HG03342 (cell line): ENCODE data around the gene C1GALT1C1L.
A peak's percentile ranks its signal among the peaks of the same experiment; 100 is the strongest.
"Not testable (repeated sequence)": the region's sequence is repeated elsewhere in the genome, so short reads cannot be mapped to it uniquely, and the experiment has no call there.

ENCODE experiments used
- ATAC-seq: cut with Tn5 transposase; IDR thresholded peaks from one replicate; pipeline ENCODE4 v1.9.1; 2021; ENCODE audit warnings: mild to moderate bottlenecking, moderate library complexity; ENCODE audit not compliant: unreplicated experiment

Gene C1GALT1C1L

GRCh38 chr2:43657241-43657640, 19.0 kb downstream of the C1GALT1C1L start:
- ATAC-seq, result no peak

GRCh38 chr2:43653506-43653905, 22.7 kb downstream of the C1GALT1C1L start:
- no peak for ATAC-seq

DNA sequence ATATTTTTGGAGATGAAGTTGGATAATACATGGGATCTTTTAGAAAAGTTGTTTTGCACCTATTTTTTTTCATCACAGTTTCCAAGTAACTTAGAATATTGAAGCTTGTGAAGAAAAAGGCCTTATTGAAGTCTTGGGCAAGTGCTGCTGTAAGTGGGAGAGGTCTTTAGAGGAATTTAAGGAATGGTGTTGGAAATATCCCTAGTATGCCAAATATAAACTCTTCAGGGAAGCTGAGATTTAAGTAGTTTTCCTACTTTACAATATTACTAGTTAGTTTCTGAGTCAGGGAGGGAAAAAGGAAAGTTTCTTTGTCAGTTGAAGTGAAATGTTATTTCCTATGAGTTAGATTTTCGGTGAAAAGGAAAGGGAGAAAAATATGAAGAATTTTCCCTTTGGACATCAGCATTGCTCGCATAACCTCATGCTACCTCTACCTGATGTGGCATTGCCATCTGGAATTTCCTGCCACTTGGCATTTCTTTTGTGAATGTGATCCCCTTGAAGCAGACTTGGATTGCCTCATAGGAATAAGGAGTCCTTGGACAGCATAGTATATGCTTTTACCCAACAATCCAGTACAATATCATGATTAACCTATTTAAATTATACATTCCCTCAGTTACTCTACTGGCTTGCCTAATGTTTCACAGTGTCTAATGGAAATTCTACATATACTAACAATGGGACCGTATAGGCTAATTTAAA, 27.1 kb downstream of the C1GALT1C1L start:
- no peak for ATAC-seq

GRCh38 chr2:43643680-43644079, 32.5 kb downstream of the C1GALT1C1L start:
- no peak for ATAC-seq

DNA sequence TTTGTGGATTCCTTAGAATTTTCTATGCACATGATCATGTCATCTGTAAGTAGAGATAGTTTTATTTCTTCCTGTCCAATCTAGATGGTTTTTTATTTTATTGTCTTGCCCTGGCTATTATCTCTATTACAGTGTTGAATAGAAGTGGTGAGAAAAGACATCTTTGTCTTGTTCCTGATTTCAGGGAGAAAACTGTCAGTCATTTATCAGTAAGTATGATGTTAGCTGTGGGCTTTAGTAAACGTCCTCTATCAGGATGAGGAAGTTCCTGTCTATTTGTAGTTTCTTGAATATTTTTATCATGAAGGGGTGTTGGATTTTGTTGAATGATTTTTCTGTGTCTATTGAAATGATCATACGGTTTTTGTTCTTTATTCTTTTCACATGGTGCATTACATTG, 33.9 kb downstream of the C1GALT1C1L start:
- ATAC-seq, result no peak

DNA sequence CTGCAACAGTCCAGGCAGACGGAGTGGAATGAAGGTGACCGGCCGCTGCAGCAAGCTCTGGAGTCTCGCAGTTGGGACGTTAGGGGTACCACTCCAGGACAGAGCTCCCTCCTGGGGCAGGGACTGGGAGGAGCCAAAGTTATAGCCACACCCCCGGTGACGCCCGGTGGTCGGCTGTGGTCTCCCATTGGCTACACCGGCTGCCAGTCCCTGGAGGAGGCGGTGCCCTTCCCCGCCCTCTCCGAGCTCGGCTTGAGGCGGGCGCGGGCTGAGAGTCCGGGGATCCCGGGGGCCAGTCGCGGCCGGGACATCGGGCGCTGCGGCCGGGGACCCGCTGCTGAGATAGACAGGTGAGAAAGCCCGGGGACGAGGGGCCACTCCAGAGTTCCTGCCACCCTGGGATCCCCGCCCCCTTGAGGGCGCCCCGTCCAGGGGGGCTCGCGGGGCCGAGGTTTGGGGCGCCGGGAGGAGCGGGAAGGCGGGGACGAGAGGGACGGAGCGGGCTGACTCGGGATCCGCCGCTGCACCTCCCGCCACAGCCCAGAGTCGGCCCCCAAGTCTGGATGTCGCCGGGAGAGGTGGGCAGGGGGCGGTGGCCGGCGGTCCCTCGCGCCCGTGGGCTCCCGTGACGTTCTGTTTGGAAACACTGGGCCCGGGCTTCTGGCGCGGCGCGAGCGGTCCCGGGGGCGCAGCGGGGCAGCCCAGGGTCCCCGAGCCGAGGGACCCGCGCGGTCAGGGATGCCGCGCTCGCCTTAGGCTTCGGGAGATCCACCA, 39.0 kb downstream of the C1GALT1C1L start, which contains the start of gene PLEKHH2:
TSS of gene PLEKHH2 (plus strand) at position 231 of the 774 bp plus-strand sequence. CDS start 7,414 bp downstream, outside the sequence.
- peak; percentile 100 for ATAC-seq

- ATAC-seq, result no peak
Observed at GRCh38 chr2:43636621-43637020, 39.6 kb downstream of the C1GALT1C1L start.

DNA sequence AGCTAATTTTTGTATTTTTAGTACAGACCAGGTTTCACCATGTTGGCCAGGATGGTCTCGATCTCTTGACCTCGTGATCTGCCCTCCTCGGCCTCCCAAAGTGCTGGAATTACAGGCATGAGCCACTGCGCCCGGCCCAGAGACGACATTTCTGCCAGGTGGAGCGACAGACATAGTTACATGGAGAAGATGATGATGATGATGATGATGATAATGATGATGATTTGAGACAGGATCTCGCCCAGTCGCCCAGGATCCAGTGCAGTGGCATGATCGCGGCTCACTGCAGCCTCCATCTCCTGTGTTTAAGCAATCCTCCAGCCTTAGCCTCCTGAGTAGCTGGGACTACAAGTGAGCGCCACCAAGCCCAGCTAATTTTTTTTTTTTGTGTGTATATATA, 40.1 kb downstream of the C1GALT1C1L start:
- not testable (repeated sequence) for ATAC-seq

DNA sequence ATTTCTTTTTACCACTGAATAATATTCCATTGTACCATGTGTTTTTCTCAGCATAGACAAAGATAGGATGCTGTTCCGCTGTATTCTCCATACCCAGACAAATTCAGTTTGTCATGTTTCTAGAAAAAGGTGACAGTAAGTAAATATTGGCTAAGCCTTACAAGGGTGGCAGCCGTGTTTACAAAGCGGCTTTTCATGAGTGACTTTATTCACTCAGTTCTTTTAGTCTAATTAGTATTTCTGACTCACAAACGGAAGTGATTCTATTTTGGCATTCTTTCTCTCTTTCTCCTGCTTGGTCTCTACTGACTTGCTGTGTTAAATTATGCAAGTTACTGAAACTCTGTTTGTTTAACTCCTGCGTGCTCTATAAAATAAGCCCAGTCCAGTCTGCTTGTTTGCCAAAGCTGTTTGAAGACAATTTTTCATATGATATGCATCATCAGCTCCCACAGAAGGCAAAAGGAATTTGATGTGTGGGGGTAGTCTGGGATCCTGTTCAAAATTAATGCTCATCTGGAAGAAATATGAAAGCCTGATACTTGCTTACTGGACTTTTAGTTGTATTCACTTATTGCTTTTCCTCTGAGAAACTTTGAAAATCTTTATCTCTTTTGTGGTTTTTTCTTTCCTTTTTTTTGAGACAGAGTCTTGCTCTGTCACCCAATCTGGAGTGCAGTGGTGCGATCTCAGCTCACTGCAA, 41.5 kb downstream of the C1GALT1C1L start:
- ATAC-seq, result no peak

DNA sequence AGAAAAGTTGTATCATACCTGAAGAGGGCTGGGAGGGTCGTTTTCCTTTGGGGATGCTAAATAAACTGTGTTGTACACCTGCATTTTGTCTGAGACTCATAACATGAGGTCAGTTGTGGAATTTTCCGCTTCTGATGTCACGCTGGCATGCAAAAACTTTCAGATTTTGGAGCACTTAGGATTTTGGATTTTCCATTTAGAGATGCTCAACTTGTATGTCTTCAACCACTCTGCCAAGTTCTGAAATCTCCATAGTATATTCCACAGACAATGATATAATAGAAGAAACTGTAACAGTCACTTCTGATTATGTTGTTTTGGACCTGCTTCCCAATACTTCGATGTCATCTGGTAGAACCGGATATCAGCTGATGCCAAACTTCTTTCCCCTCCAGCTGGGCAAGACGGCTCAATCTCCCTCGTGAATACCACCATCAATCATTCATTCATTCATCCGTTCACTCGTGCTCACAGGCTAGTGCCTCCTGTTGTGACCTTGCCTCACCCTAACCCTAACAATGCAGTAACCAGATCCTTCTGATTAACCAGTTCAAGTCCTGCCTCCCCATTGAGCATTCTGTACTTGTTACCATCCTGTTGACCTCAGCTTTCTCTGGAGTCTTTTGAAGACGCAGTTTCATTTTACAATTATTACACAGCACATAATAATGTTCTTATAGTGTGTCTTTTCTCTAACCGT, 44.5 kb downstream of the C1GALT1C1L start:
- ATAC-seq, result no peak
